Calu3 (cell line): ENCODE measurements around the gene IFIH1. TPM values are rescaled to one million over a fixed set of nuclear protein-coding genes. Genes with fewer than 3 reads are reported as not detected.

Source experiments
- Bru-seq: library from RNA; stranded (reverse); fragments of 400-500 nt; gene quantifications from one replicate; lab custom pipeline; 2021; lab: Mats Ljungman, UMichigan
- BruChase-seq, 2 experiments: library from RNA; stranded (reverse); fragments of 400-500 nt; gene quantifications; one replicate each; lab custom pipeline; 2021; lab: Mats Ljungman, UMichigan
- BruUV-seq: library from RNA; stranded (reverse); fragments of 400-500 nt; replicated peaks from 2 replicates; lab custom pipeline; 2021; lab: Mats Ljungman, UMichigan
- CTCF ChIA-PET: fragments of 300-600 bp; sonication (Branson Sonifier 250); formaldehyde crosslinking; loops from one replicate; lab custom pipeline; 2022; ENCODE audit warnings: antibody characterized with exemption; lab: Charles Lee
- DNase-seq: peaks from one replicate; pipeline ENCODE4 v3.0.0; 2022
- H3K27ac Mint-ChIP-seq: one replicate; pipeline ENCODE4 v1.8.0; 2022; ENCODE audit warnings: mixed read lengths; ENCODE audit not compliant: unreplicated experiment
- H3K27me3 Mint-ChIP-seq: one replicate; pipeline ENCODE4 v1.8.0; 2022; ENCODE audit warnings: mixed read lengths; ENCODE audit not compliant: unreplicated experiment
- H3K36me3 Mint-ChIP-seq: one replicate; pipeline ENCODE4 v1.8.0; 2022; ENCODE audit warnings: mild to moderate bottlenecking, moderate library complexity, mixed read lengths; ENCODE audit not compliant: insufficient read depth, unreplicated experiment
- H3K4me1 Mint-ChIP-seq: one replicate; pipeline ENCODE4 v1.8.0; 2022; ENCODE audit warnings: mild to moderate bottlenecking, low read depth, mixed read lengths; ENCODE audit not compliant: unreplicated experiment
- H3K4me3 Mint-ChIP-seq: one replicate; pipeline ENCODE4 v1.8.0; 2022; ENCODE audit warnings: mild to moderate bottlenecking, low read depth, moderate library complexity, mixed read lengths; ENCODE audit not compliant: unreplicated experiment
- H3K9me3 Mint-ChIP-seq: one replicate; pipeline ENCODE4 v1.8.0; 2022; ENCODE audit warnings: low read depth, mixed read lengths; ENCODE audit not compliant: unreplicated experiment
- CTCF ChIP-seq: fragments of 200-600 bp; IDR thresholded peaks from one replicate; pipeline ENCODE4 v1.8.0; 2022; ENCODE audit warnings: antibody characterized with exemption; ENCODE audit not compliant: unreplicated experiment
- intact Hi-C: fragments of 100-400 bp; cut with micrococcal nuclease; formaldehyde crosslinking; loops from one replicate; pipeline ENCODE4 v1.10.0; 2022; ENCODE audit not compliant: unreplicated experiment
- long read RNA-seq: library from polyadenylated mRNA; stranded (forward); transcript quantifications from one replicate; pipeline ENCODE4 v2.0.0, GENCODE V29; 2022
- total RNA-seq: library from RNA; stranded (reverse); gene quantifications from 2 replicates; pipeline ENCODE4 v1.2.3, GENCODE V29; 2022

Gene IFIH1
- 63.7 and 126 TPM in 2 replicates for total RNA-seq
- percentile 97 among the genes with signal in this experiment for Bru-seq, nascent RNA
- percentile 91 among the genes with signal in this experiment for BruChase-seq, experiment 1, labeled RNA remaining after a 6-hour chase
- BruChase-seq, experiment 2, labeled RNA remaining after a 2-hour chase = percentile 84 among the genes with signal in this experiment
- long read RNA-seq, transcript IFIH1-207 (16 exons, 3,544 nt) = major isoform, 91 of 108 reads
- long read RNA-seq, partial matches to known transcripts = 7 of 108 reads
- long read RNA-seq, other reads (novel, unspliced or antisense) = 6 of 108 reads

DNA sequence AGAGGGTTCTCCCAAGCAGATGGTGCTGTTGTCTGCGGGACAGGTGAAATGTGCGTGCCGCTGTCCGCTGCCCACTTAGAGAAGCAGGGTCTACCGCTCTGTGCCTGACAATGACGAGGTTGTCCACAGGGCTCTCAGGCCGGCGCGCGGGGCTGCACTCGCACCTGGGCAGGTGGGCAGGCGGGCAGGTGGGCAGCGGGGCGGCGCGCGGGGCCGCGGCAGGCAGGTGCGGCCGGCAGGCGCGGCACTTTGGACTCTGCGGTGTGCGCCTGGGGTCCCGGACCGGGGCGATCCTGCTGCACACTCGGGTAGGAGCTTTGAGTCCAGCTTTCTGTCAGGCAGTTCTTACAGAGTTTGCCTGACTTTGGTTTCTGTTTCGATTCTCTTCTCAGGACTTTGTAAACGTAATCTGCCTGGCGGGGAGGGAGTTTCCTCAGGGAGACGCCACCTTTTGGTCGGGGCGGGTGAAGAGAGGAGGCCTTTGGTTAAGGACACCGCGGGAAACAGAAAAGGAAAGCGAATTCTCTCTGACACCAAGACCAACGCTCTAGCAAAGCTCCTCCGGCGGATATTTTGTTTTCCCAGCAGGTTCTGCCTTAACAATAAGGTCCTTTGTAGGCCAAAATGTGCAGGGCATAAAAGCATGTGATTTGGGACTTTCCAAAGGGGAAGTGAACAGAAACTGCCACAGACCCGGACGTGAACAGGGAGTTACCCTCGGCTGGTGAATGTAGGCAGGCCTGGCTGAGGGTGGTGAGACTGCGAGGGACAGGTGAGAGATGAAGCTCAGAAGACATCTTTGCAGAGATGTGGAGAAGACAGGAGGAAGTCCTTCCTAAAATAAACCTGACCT, at the start of gene IFIH1:
Gene IFIH1 (minus strand): TSS at position 357 of the 853 bp plus-strand sequence. CDS start 377 bp downstream, outside the sequence.
- CTCF ChIA-PET = interaction anchor here (0.6 to 1.5 kb wide), 7 partner anchors 10 to 432 kb away, joined by 3 to 7 read pairs (median 3); partner anchors contain the start of gene GCA
- H3K4me1 Mint-ChIP-seq = peaks cover 44% of the 10 kb centered on the region
- peak within 1 kb of the TSS; percentile 82 for H3K4me3 Mint-ChIP-seq
- peak within 1 kb of the TSS; percentile 97 for H3K27ac Mint-ChIP-seq
- TF ChIP-seq CTCF = peak; percentile 12
- BruUV-seq = no TSS peak
- no peaks in the 10 kb centered on the region for H3K9me3 Mint-ChIP-seq
- intact Hi-C loops = no loop called here
- peak; percentile 87 for DNase-seq
- no peaks in the 10 kb centered on the region for H3K27me3 Mint-ChIP-seq
- H3K36me3 Mint-ChIP-seq = peaks cover 35% of the 10 kb centered on the region

DNA sequence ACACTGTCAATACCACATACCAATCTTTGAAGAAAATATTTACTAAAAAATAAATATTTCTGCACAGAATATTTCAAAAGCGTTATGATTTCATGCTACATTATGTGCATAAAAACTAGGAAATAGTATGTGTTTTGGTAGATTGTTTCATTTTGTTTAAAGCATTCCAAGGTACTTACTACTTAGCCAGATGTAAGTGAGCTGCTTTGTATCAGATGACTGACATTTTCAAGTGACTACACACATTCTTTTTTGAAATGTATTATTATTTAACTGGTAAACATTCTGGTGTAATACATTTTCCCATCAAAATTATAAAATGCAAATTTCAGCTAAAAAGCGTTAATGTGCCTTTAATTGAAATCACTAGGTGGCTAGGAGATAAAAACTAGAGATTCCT, 46.9 kb upstream of the IFIH1 start:
- Mint-ChIP-seq H3K27ac (no peak overlapping the region), H3K4me1 (no peaks in the 10 kb centered on the region), H3K36me3 (no peaks in the 10 kb centered on the region), H3K9me3 (no peaks in the 10 kb centered on the region), H3K27me3 (no peaks in the 10 kb centered on the region), H3K4me3 (no peak overlapping the region)
- no peak for TF ChIP-seq CTCF
- intact Hi-C loops = no loop called here
- no peak for DNase-seq
- CTCF ChIA-PET = no interaction called here
- no TSS peak for BruUV-seq

DNA sequence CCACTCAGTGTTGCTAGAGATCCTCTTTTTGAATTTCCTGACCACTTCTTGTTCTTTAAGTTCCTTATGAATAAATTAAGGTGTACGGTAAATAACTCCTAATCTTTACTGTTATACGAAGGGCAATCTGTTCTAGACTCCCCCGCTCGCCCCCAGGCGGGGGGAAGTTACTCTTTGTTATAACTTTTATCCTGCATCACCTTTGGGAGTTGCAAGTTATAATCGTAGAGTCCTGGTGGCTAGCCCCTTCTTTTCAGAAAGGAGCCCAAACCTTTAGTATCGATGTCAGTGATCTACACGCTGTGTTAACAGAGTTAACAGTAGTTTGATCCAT, 26.1 kb upstream of the IFIH1 start:
- Mint-ChIP-seq H3K9me3 (no peaks in the 10 kb centered on the region), H3K4me1 (no peaks in the 10 kb centered on the region), H3K27me3 (no peaks in the 10 kb centered on the region), H3K27ac (peak overlapping the region; percentile 93), H3K4me3 (peak overlapping the region; percentile 84), H3K36me3 (peaks cover 20% of the 10 kb centered on the region)
- peak; percentile 23 for DNase-seq
- no peak for TF ChIP-seq CTCF
- intact Hi-C loops = no loop called here
- CTCF ChIA-PET = no interaction called here
- BruUV-seq = TSS peak; percentile 43

DNA sequence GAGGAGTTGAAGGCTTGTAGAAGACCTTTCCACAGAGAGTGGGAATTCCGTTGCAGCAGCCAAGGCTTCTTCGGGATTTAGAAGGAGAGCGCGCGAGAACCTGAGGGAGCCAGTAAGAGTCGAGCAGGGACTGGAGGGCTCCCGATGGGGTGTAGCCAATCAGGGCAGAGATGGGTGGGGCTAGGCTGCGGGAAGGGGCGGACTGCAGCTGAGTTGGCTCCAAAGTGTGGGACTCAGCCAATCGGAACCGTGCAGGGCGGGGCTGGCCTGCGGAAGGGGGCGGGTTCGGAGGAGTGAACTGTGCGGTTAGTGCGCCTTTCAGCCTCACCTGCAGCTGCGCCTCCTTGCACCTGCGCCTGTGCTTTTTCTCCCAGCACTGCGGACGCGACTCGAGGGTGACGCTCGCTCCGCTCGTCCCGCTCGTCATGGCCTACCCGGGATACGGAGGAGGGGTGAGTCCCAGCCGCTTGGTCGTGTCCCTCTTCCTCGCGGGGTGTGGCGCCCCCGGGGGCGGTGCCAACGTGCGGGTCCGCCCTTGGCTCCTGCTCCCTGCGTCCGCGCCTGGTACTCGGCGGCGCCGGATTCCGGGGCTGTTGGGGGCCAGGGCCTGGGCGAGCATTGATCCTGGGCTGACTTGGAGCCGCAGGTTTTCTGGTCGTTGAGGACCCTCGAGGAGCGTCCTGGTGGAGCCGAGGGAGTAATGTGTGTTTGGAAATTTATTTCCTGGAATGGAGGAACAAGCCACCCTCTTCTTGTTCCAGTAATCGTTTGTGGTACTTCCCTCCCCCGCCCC, 25.5 kb upstream of the IFIH1 start, which contains the start of gene GCA:
Gene GCA (plus strand): TSS at position 309 of the 793 bp plus-strand sequence. CDS start 117 bp downstream, at position 426.
- no peaks in the 10 kb centered on the region for H3K9me3 Mint-ChIP-seq
- BruUV-seq = no TSS peak
- TF ChIP-seq CTCF = no peak
- no peaks in the 10 kb centered on the region for H3K27me3 Mint-ChIP-seq
- H3K4me3 Mint-ChIP-seq = peak within 1 kb of the TSS; percentile 84
- intact Hi-C loops = no loop called here
- peak; percentile 99 for DNase-seq
- H3K36me3 Mint-ChIP-seq = peaks cover 20% of the 10 kb centered on the region
- H3K4me1 Mint-ChIP-seq = no peaks in the 10 kb centered on the region
- CTCF ChIA-PET = interaction anchor here (1.5 kb wide), 1 partner anchor 25 kb away, joined by 4 read pairs; the partner anchor contains the start of gene IFIH1
- peak within 1 kb of the TSS; percentile 93 for H3K27ac Mint-ChIP-seq
